WTC11 (cell line): ENCODE measurements around the gene FYN. TPM values are rescaled to one million over a fixed set of nuclear protein-coding genes. Genes with fewer than 3 reads are reported as not detected.

Source experiments
- ATAC-seq: fragments of 200-7000 bp; cut with Tn5 transposase; 2 replicates; pipeline ENCODE4 v1.10.0; 2021; ENCODE audit warnings: mild to moderate bottlenecking, moderate library complexity
- CTCF ChIA-PET: fragments of 300-600 bp; sonication (Branson Sonifier 250); formaldehyde crosslinking; loops from one replicate; lab custom pipeline; 2021; ENCODE audit warnings: antibody characterized with exemption; lab: Charles Lee
- POLR2A ChIA-PET: fragments of 350-600 bp; sonication (Branson Sonifier 250); formaldehyde crosslinking; loops from one replicate; lab custom pipeline; 2021; ENCODE audit warnings: antibody characterized with exemption; lab: Charles Lee
- DNase-seq: peaks from one replicate; pipeline ENCODE4 v3.0.0; 2021; ENCODE audit warnings: low spot score
- H3K27ac Mint-ChIP-seq: 2 replicates; pipeline ENCODE4 v1.8.0; 2021; ENCODE audit warnings: mixed read lengths
- H3K27me3 Mint-ChIP-seq: 2 replicates; pipeline ENCODE4 v1.8.0; 2021; ENCODE audit warnings: low read depth, mild to moderate bottlenecking, moderate library complexity, mixed read lengths
- H3K36me3 Mint-ChIP-seq: 2 replicates; pipeline ENCODE4 v1.8.0; 2021; ENCODE audit warnings: mixed read lengths
- H3K4me1 Mint-ChIP-seq: 2 replicates; pipeline ENCODE4 v1.8.0; 2022; ENCODE audit warnings: mixed read lengths
- H3K4me3 Mint-ChIP-seq: 2 replicates; pipeline ENCODE4 v1.8.0; 2021; ENCODE audit warnings: mild to moderate bottlenecking, moderate library complexity, mixed read lengths
- H3K9me3 Mint-ChIP-seq: 2 replicates; pipeline ENCODE4 v1.8.0; 2021; ENCODE audit warnings: mixed read lengths
- CBFB ChIP-seq: sonication (generic); formaldehyde crosslinking; IDR thresholded peaks from 2 replicates; pipeline ENCODE4 v1.8.1; 2022; ENCODE audit warnings: mild to moderate bottlenecking, low read depth, missing genetic modification reagents
- ETV6 ChIP-seq: sonication (generic); formaldehyde crosslinking; IDR thresholded peaks from 2 replicates; pipeline ENCODE4 v1.8.1; 2022; ENCODE audit warnings: mild to moderate bottlenecking, missing genetic modification reagents
- FOXP1 ChIP-seq: sonication (generic); formaldehyde crosslinking; IDR thresholded peaks from 2 replicates; pipeline ENCODE4 v1.8.0; 2022; ENCODE audit warnings: missing genetic modification reagents, mild to moderate bottlenecking, moderate library complexity, borderline replicate concordance
- GTF2I ChIP-seq: fragments of 250-450 bp; sonication (Bioruptor Pico); conservative IDR thresholded peaks from 2 replicates; pipeline ENCODE4 v1.4.0; 2021; ENCODE audit warnings: mild to moderate bottlenecking
- HMGA2 ChIP-seq: fragments of 250-450 bp; sonication (Bioruptor Pico); IDR thresholded peaks from 2 replicates; pipeline ENCODE4 v1.4.0; 2021; ENCODE audit warnings: mild to moderate bottlenecking, moderate library complexity
- IRF2 ChIP-seq: sonication (generic); formaldehyde crosslinking; IDR thresholded peaks from 2 replicates; pipeline ENCODE4 v1.8.0; 2022; ENCODE audit warnings: low read depth, missing genetic modification reagents, borderline replicate concordance
- KAT7 ChIP-seq: sonication (generic); formaldehyde crosslinking; IDR thresholded peaks from 2 replicates; pipeline ENCODE4 v1.8.1; 2023; ENCODE audit warnings: missing genetic modification reagents, mild to moderate bottlenecking, borderline replicate concordance
- TCF7 ChIP-seq: sonication (generic); formaldehyde crosslinking; IDR thresholded peaks from 2 replicates; pipeline ENCODE4 v1.8.0; 2022; ENCODE audit warnings: mild to moderate bottlenecking, low read depth, missing genetic modification reagents, moderate library complexity
- TEAD1 ChIP-seq: sonication (generic); formaldehyde crosslinking; IDR thresholded peaks from 2 replicates; pipeline ENCODE4 v1.8.0; 2022; ENCODE audit warnings: mild to moderate bottlenecking, missing genetic modification reagents
- TP53 ChIP-seq: sonication (generic); formaldehyde crosslinking; IDR thresholded peaks from 2 replicates; pipeline ENCODE4 v1.8.1; 2023; ENCODE audit warnings: mild to moderate bottlenecking, missing genetic modification reagents
- ZBTB21 ChIP-seq: sonication (generic); formaldehyde crosslinking; IDR thresholded peaks from 2 replicates; pipeline ENCODE4 v1.8.1; 2023; ENCODE audit warnings: mild to moderate bottlenecking, missing genetic modification reagents, borderline replicate concordance
- total RNA-seq: library from RNA; stranded (reverse); gene quantifications from 3 replicates; pipeline ENCODE4 v1.2.3, GENCODE V29; 2021
- TF ChIP-seq, protein P1 (sequence below): fragments of 250-450 bp; sonication (Bioruptor Pico); IDR thresholded peaks from 2 replicates; pipeline ENCODE4 v2.1.2; 2022; ENCODE audit warnings: mild to moderate bottlenecking, moderate library complexity
- TF ChIP-seq, protein P2 (sequence below): sonication (generic); formaldehyde crosslinking; IDR thresholded peaks from 2 replicates; pipeline ENCODE4 v1.8.1; 2023; ENCODE audit warnings: mild to moderate bottlenecking, missing genetic modification reagents
- TF ChIP-seq, protein P3 (sequence below): sonication (generic); formaldehyde crosslinking; IDR thresholded peaks from 2 replicates; pipeline ENCODE4 v1.8.0; 2022; ENCODE audit warnings: mild to moderate bottlenecking, missing genetic modification reagents
- TF ChIP-seq, protein P4 (sequence below): sonication (generic); formaldehyde crosslinking; IDR thresholded peaks from 2 replicates; pipeline ENCODE4 v1.8.0; 2022; ENCODE audit warnings: missing genetic modification reagents
- TF ChIP-seq, protein P5 (sequence below): fragments of 250-450 bp; sonication (Bioruptor Pico); conservative IDR thresholded peaks from 2 replicates; pipeline ENCODE4 v1.9.0; 2021; ENCODE audit warnings: mild to moderate bottlenecking
- TF ChIP-seq, protein P6 (sequence below): sonication (generic); formaldehyde crosslinking; IDR thresholded peaks from 2 replicates; pipeline ENCODE4 v1.8.1; 2023; ENCODE audit warnings: mild to moderate bottlenecking, missing genetic modification reagents, moderate library complexity

The FYN gene
- total RNA-seq, 1 experiment from 2014 or later, result 63.9 TPM

DNA sequence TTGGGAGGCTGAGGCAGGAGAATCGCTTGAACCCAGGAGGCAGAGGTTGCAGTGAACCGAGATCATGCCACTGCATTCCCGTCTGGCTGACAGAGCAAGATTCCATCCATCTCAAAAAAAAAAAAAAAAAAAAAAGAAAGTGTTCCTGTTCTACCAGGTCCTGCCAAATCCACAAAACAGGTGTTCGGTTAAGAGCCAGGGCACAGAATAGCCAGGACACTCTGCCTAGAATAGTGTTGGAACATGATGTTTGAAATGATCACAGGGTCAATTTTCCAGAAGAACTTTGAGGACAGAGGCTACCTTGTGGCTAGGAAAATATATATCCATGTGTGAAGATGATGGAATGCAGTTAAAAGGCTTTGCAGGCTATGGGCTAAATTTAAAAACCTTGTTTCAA lies 203.9 kb downstream of the FYN start (continued):
- TF ChIP-seq, protein P1, sequence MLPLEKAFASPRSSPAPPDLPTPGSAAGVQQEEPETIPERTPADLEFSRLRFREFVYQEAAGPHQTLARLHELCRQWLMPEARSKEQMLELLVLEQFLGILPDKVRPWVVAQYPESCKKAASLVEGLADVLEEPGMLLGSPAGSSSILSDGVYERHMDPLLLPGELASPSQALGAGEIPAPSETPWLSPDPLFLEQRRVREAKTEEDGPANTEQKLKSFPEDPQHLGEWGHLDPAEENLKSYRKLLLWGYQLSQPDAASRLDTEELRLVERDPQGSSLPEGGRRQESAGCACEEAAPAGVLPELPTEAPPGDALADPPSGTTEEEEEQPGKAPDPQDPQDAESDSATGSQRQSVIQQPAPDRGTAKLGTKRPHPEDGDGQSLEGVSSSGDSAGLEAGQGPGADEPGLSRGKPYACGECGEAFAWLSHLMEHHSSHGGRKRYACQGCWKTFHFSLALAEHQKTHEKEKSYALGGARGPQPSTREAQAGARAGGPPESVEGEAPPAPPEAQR, result no peak
- TF ChIP-seq FOXP1 (CRISPR knock-in tag) (no peak), TCF7 (no peak), GTF2I (no peak), TP53 (CRISPR knock-in tag) (no peak), ZBTB21 (CRISPR knock-in tag) (no peak), TEAD1 (CRISPR knock-in tag) (no peak), HMGA2 (CRISPR knock-in tag) (no peak)
- TF ChIP-seq, protein P2, sequence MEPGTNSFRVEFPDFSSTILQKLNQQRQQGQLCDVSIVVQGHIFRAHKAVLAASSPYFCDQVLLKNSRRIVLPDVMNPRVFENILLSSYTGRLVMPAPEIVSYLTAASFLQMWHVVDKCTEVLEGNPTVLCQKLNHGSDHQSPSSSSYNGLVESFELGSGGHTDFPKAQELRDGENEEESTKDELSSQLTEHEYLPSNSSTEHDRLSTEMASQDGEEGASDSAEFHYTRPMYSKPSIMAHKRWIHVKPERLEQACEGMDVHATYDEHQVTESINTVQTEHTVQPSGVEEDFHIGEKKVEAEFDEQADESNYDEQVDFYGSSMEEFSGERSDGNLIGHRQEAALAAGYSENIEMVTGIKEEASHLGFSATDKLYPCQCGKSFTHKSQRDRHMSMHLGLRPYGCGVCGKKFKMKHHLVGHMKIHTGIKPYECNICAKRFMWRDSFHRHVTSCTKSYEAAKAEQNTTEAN (CRISPR knock-in tag), result no peak
- TF ChIP-seq, protein P3, sequence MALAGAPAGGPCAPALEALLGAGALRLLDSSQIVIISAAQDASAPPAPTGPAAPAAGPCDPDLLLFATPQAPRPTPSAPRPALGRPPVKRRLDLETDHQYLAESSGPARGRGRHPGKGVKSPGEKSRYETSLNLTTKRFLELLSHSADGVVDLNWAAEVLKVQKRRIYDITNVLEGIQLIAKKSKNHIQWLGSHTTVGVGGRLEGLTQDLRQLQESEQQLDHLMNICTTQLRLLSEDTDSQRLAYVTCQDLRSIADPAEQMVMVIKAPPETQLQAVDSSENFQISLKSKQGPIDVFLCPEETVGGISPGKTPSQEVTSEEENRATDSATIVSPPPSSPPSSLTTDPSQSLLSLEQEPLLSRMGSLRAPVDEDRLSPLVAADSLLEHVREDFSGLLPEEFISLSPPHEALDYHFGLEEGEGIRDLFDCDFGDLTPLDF (CRISPR knock-in tag), result no peak
- TF ChIP-seq, protein P4, sequence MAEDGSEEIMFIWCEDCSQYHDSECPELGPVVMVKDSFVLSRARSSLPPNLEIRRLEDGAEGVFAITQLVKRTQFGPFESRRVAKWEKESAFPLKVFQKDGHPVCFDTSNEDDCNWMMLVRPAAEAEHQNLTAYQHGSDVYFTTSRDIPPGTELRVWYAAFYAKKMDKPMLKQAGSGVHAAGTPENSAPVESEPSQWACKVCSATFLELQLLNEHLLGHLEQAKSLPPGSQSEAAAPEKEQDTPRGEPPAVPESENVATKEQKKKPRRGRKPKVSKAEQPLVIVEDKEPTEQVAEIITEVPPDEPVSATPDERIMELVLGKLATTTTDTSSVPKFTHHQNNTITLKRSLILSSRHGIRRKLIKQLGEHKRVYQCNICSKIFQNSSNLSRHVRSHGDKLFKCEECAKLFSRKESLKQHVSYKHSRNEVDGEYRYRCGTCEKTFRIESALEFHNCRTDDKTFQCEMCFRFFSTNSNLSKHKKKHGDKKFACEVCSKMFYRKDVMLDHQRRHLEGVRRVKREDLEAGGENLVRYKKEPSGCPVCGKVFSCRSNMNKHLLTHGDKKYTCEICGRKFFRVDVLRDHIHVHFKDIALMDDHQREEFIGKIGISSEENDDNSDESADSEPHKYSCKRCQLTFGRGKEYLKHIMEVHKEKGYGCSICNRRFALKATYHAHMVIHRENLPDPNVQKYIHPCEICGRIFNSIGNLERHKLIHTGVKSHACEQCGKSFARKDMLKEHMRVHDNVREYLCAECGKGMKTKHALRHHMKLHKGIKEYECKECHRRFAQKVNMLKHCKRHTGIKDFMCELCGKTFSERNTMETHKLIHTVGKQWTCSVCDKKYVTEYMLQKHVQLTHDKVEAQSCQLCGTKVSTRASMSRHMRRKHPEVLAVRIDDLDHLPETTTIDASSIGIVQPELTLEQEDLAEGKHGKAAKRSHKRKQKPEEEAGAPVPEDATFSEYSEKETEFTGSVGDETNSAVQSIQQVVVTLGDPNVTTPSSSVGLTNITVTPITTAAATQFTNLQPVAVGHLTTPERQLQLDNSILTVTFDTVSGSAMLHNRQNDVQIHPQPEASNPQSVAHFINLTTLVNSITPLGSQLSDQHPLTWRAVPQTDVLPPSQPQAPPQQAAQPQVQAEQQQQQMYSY (CRISPR knock-in tag), result no peak

DNA sequence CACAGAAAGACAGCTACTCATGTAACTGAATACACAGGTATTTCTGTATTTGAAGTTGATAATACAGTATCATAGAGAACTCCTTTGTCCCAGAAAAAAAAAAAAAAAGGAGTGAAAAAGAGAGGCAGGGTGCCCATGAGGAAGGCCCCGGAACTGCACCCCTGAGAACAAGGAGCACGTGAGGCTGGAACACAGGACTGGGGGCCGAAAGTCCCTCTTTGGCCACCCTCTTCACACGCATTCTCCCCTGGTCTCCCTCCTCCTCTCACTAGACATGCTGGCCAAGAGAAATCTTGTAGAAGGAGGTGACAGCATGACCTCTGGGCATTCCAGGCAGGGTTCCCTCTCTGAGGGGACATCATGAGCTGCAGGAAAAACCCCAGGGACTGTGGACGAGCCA lies 204.8 kb downstream of the FYN start:
- Mint-ChIP-seq H3K27me3 (no peaks in the 10 kb centered on the region), H3K4me1 (peaks cover 38% of the 10 kb centered on the region), H3K27ac (0 out of 2 replicates have a peak overlapping the region, but pooled peaks have one; percentile 35), H3K9me3 (no peaks in the 10 kb centered on the region), H3K4me3 (no peak overlapping the region), H3K36me3 (no peaks in the 10 kb centered on the region; the same call in 1 of the 2 replicates)
- CTCF ChIA-PET, result interaction anchor here (0.8 to 1.5 kb wide), 4 partner anchors 9 to 41 kb away, joined by 3 to 4 read pairs (median 4); no protein-coding TSS in a partner anchor
- ATAC-seq, result peak; percentile 54
- DNase-seq, result peak; percentile 29
- TF ChIP-seq, protein P1, result no peak
- TF ChIP-seq CBFB, result no peak
- POLR2A ChIA-PET, result no interaction called here

DNA sequence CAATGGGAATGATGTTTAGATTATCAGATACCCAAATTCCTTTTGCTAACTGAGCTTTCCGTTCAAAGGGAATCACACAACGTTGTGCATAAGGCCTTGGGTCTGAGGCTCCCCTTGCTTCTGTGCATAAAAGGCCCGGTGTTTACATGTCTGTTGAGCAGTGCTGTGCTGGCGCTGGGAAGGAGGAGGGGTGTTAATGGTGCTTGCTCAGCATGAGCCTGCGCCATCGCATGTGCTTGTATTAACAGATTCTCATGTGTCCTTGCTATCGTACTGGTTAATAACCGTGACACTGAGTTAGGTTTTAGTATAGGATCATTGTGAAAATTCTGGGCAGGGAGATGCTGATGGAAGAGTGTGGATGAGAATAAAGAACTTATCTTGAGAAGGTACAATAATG lies 205.3 kb downstream of the FYN start:
- H3K4me3 Mint-ChIP-seq, result no peak overlapping the region
- no peaks in the 10 kb centered on the region for H3K27me3 Mint-ChIP-seq
- H3K9me3 Mint-ChIP-seq, result no peaks in the 10 kb centered on the region
- ATAC-seq, result no peak
- no peak overlapping the region for H3K27ac Mint-ChIP-seq
- DNase-seq, result no peak
- ChIA-PET POLR2A (interaction anchor here (0.5 kb wide), 1 partner anchor 215 kb away, joined by 7 read pairs; no protein-coding TSS in a partner anchor), CTCF (interaction anchor here (1.4 to 1.5 kb wide), 2 partner anchors 18 to 24 kb away, joined by 3 to 4 read pairs; no protein-coding TSS in a partner anchor)
- peaks cover 38% of the 10 kb centered on the region for H3K4me1 Mint-ChIP-seq
- H3K36me3 Mint-ChIP-seq, result no peaks in the 10 kb centered on the region; the same call in 1 of the 2 replicates
- TF ChIP-seq, protein P5, sequence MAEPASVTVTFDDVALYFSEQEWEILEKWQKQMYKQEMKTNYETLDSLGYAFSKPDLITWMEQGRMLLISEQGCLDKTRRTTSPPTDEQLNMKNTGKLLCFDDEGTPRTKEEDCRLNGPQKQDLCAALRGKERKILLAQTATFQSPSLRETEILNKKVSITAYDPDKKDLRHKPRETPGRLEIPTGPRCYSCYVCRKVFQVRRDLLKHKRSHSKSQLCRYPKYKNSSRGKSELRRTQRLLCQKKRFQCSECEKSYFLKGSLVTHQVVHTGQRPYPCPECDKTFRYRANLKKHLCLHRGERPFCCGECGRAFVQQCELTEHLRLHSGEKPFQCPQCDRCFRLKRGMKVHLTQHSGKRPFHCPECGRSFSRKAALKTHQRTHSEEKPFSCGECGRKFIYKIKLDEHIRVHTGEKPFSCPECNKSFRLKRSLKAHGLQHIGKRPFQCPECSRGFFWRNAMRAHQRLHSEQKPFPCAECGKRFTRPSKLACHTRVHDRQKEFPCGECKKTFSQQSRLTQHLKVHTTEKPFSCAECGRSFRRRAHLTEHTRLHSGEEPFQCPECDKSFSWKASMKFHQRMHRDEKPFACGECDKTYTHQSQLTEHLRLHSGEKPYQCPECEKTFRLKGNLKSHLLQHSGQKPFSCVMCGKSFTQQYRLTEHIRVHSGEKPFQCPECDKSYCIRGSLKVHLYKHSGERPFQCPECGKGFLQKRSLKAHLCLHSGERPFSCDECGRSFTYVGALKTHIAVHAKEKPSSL (CRISPR knock-in tag), result no peak
- no peak for TF ChIP-seq ETV6 (CRISPR knock-in tag)
- TF ChIP-seq, protein P4 (CRISPR knock-in tag), result no peak
- TF ChIP-seq KAT7, result no peak
- TF ChIP-seq, protein P6, sequence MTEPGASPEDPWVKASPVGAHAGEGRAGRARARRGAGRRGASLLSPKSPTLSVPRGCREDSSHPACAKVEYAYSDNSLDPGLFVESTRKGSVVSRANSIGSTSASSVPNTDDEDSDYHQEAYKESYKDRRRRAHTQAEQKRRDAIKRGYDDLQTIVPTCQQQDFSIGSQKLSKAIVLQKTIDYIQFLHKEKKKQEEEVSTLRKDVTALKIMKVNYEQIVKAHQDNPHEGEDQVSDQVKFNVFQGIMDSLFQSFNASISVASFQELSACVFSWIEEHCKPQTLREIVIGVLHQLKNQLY (CRISPR knock-in tag), result no peak
- no peak for TF ChIP-seq IRF2 (CRISPR knock-in tag)
